K562 (cell line): ENCODE measurements around the gene EIF4EBP2. TPM values are rescaled to one million over a fixed set of nuclear protein-coding genes. Genes with fewer than 3 reads are reported as not detected.
A peak's percentile ranks its signal among the peaks of the same experiment; 100 is the strongest.

Source experiments
- AFF1 ChIP-seq, 2 experiments: fragments of 450-650 bp; IDR thresholded peaks; 2 replicates each; pipeline ENCODE4 v1.6.1; 2018; ENCODE audit warnings: mild to moderate bottlenecking in 2 of 2, low read depth in 1 of 2; ENCODE audit not compliant: partially characterized antibody in 2 of 2
- CREB1 ChIP-seq, 2 experiments: sonication (generic) in 1 of 2; formaldehyde crosslinking in 1 of 2; IDR thresholded peaks; 2 replicates each; pipeline versions ENCODE4 v1.6.1 to v1.8.0; 2012 to 2022; ENCODE audit warnings: inconsistent platforms in 1 of 2, mild to moderate bottlenecking in 1 of 2, missing genetic modification reagents in 1 of 2, moderate library complexity in 1 of 2
- HDAC2 ChIP-seq: fragments of 450-650 bp; IDR thresholded peaks from 2 replicates; pipeline ENCODE4 v1.6.1; 2016; ENCODE audit warnings: mild to moderate bottlenecking
- IRF2 ChIP-seq: sonication (generic); formaldehyde crosslinking; IDR thresholded peaks from 2 replicates; pipeline ENCODE4 v1.8.1; 2022; ENCODE audit warnings: mild to moderate bottlenecking, missing genetic modification reagents
- MAX ChIP-seq: sonication (generic); formaldehyde crosslinking; IDR thresholded peaks from 2 replicates; pipeline ENCODE4 v1.9.0; 2022; ENCODE audit warnings: mild to moderate bottlenecking, missing genetic modification reagents
- MED1 ChIP-seq: sonication (generic); formaldehyde crosslinking; IDR thresholded peaks from 2 replicates; pipeline ENCODE4 v1.8.1; 2023; ENCODE audit warnings: missing genetic modification reagents, borderline replicate concordance
- MEF2D ChIP-seq: conservative IDR thresholded peaks from 2 replicates; pipeline ENCODE4 v1.6.1; 2016; ENCODE audit warnings: low read depth, missing genetic modification characterization, missing compliant biosample characterization
- MYC ChIP-seq, 2 experiments: fragments of 250-450 bp in 1 of 2; sonication (Bioruptor Pico) in 1 of 2; IDR thresholded peaks; 2 replicates each; pipeline versions ENCODE4 v1.5.1 to v1.6.1; 2012 to 2021; ENCODE audit warnings: low read depth in 2 of 2, borderline replicate concordance in 1 of 2, improper control_type of control experiment in 1 of 2, low read length in 1 of 2, mild to moderate bottlenecking in 1 of 2, moderate library complexity in 1 of 2
- NFIC ChIP-seq: fragments of 450-650 bp; IDR thresholded peaks from 2 replicates; pipeline ENCODE4 v1.6.1; 2017; ENCODE audit warnings: mild to moderate bottlenecking, inconsistent platforms
- PTBP1 ChIP-seq: fragments of 200-400 bp; formaldehyde crosslinking; IDR thresholded peaks from 2 replicates; pipeline ENCODE4 v1.6.1; 2017; ENCODE audit warnings: low read depth, low read length
- TFAP4 ChIP-seq: sonication (generic); formaldehyde crosslinking; IDR thresholded peaks from 2 replicates; pipeline ENCODE4 v1.8.0; 2022; ENCODE audit warnings: missing genetic modification reagents, mild to moderate bottlenecking, moderate library complexity, borderline replicate concordance
- ZNF282 ChIP-seq: sonication (generic); formaldehyde crosslinking; IDR thresholded peaks from 2 replicates; pipeline ENCODE4 v1.8.1; 2023; ENCODE audit warnings: missing genetic modification reagents
- polyA plus RNA-seq, 8 experiments: library from polyadenylated mRNA; depleted of rRNA in 4 of 8; stranded (reverse) in 5 of 8; unstranded in 3 of 8; fragments of >200 nt; fragmentation: Nextera tagmentation in 2 of 8; fragmentation: Illumina TruSeq in 1 of 8; extraction: Ambion mirVana in 2 of 8; extraction: Trizol in 1 of 8; gene quantifications; 2 replicates each; pipeline versions ENCODE4 v1.2.1 to v1.2.3, GENCODE V29; 2011 to 2014; ENCODE audit warnings: inconsistent platforms in 1 of 8, missing spikeins in 1 of 8
- total RNA-seq, 7 experiments: library from RNA; depleted of rRNA in 6 of 7; stranded (reverse); fragments of >200 nt in 6 of 7; fragmentation: Illumina TruSeq in 2 of 7; extraction: Trizol in 2 of 7; gene quantifications; 2 replicates each; pipeline versions ENCODE4 v1.2.1 to v1.2.3, GENCODE V29; 2011 to 2021; ENCODE audit warnings: low replicate concordance in 1 of 7
- TF ChIP-seq, protein P1 (sequence below): sonication (generic); formaldehyde crosslinking; IDR thresholded peaks from 2 replicates; pipeline ENCODE4 v1.8.1; 2022; ENCODE audit warnings: missing genetic modification reagents
- TF ChIP-seq, protein P2 (sequence below): sonication (generic); formaldehyde crosslinking; IDR thresholded peaks from 2 replicates; pipeline ENCODE4 v1.8.1; 2023; ENCODE audit warnings: mild to moderate bottlenecking, missing genetic modification reagents

Gene EIF4EBP2
- total and polyA plus RNA-seq, 9 of the 15 experiments (the other 6 are each of a cell fraction or from before 2014, with no cell fraction given): 16.1 to 67.5 (median 38.3) TPM

- TF ChIP-seq MAX (peak; percentile 52; the same call in 1 of the 2 replicates), AFF1 (IDR thresholded peaks at IDR 0.05; ENCODE audit: low read depth in 1 of 2, partially characterized antibody in 2 of 2) (no peak), MEF2D (tag) (no peak), CREB1 (IDR thresholded peaks at IDR 0.05) (no peak), CREB1 (CRISPR knock-in tag; IDR thresholded peaks at IDR 0.05) (peak; percentile 1; the same call in 1 of the 2 replicates), ZNF282 (CRISPR knock-in tag) (0 out of 2 replicates have a peak, but pooled peaks have one; percentile 83), TFAP4 (0 out of 2 replicates have a peak, but pooled peaks have one; percentile 51), IRF2 (CRISPR knock-in tag) (no peak), PTBP1 (0 out of 2 replicates have a peak, but pooled peaks have one; percentile 50), NFIC (0 out of 2 replicates have a peak, but pooled peaks have one; percentile 21), MED1 (no peak), MYC (IDR thresholded peaks at IDR 0.05; ENCODE audit: low read depth, low read length) (no peak), MYC (CRISPR knock-in tag; IDR thresholded peaks at IDR 0.05; ENCODE audit: borderline replicate concordance, low read depth) (peak; percentile 48; the same call in 1 of the 2 replicates), HDAC2 (peak; percentile 52; the same call in 1 of the 2 replicates)
- TF ChIP-seq, protein P1, sequence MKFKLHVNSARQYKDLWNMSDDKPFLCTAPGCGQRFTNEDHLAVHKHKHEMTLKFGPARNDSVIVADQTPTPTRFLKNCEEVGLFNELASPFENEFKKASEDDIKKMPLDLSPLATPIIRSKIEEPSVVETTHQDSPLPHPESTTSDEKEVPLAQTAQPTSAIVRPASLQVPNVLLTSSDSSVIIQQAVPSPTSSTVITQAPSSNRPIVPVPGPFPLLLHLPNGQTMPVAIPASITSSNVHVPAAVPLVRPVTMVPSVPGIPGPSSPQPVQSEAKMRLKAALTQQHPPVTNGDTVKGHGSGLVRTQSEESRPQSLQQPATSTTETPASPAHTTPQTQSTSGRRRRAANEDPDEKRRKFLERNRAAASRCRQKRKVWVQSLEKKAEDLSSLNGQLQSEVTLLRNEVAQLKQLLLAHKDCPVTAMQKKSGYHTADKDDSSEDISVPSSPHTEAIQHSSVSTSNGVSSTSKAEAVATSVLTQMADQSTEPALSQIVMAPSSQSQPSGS (CRISPR knock-in tag): no peak
- TF ChIP-seq, protein P2, sequence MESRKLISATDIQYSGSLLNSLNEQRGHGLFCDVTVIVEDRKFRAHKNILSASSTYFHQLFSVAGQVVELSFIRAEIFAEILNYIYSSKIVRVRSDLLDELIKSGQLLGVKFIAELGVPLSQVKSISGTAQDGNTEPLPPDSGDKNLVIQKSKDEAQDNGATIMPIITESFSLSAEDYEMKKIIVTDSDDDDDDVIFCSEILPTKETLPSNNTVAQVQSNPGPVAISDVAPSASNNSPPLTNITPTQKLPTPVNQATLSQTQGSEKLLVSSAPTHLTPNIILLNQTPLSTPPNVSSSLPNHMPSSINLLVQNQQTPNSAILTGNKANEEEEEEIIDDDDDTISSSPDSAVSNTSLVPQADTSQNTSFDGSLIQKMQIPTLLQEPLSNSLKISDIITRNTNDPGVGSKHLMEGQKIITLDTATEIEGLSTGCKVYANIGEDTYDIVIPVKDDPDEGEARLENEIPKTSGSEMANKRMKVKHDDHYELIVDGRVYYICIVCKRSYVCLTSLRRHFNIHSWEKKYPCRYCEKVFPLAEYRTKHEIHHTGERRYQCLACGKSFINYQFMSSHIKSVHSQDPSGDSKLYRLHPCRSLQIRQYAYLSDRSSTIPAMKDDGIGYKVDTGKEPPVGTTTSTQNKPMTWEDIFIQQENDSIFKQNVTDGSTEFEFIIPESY (CRISPR knock-in tag): peak; percentile 48; the same call in 1 of the 2 replicates
Measured at GRCh38 chr10:70381471-70382421, 22.2 kb upstream of the EIF4EBP2 start (continued).
